GM21528 (cell line): Measurements from ENCODE around the gene DHCR7.

Experiments used
- ATAC-seq: cut with Tn5 transposase; IDR thresholded peaks from one replicate; pipeline ENCODE4 v1.9.1; 2021; ENCODE audit warnings: mild to moderate bottlenecking, moderate library complexity; ENCODE audit not compliant: unreplicated experiment, low FRiP score

Gene DHCR7

DNA sequence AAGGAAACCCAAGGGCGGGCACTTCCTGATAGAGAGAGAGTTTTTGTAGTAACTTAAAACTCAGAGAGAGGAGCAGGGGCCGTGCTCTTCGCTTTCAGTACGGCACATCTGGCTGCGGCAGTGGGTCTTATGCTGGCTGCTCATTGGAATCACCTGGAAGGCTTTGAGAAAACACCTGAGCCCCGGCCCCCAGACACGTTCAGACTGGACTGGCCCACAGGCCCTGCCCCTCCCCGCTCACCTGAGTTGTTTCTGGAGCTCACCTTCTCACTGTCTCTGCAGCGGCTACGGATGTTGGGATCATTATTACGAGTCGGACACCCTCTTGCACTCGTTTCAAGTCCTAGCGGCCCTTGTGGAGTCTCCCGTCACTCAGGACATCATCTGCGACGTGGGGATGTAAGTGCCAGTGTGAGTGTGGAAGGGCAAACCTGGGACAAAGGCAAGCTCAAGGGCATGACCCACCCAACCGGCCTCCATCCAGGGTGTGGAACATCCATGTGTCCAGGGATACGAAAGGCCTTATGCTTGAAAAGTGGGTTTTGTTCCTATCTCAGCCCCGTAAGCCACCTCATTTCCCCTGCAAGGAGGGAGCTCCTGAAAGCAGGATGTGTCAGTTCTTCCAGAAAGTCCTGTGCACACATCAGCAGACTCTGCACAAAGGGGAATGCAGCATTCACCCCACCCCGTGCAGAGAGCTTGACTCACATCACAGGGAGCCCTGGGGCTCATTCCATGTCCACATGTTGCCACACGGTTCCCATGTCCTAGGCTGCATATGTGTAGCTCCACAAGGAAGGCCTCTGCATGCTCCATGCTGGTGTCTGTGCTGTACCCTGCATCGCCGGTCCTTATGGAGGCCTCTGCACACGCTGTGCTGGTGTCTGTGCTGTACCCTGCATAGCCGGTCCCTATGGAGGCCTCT lies 10.2 kb upstream of the DHCR7 start:
- no peak for ATAC-seq

DNA sequence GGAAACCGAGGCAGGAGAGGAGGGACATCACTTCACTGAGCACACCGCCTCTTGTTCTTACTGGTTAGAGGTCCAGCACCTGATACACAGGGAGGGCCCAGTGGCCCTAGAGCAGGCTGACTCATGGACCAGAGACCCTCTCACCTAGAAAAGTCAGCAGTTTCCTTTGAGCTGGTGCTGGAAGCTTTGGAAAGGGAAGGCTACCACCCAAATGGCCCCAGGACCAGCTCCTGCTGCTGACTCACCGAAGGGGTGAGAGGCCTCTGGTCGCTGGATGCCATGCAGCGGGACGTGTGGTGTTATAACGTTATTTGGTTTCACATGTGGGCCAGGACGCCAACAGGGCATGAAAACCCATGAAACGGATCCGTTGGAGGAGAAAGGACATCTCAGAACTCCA lies 8.6 kb upstream of the DHCR7 start:
- ATAC-seq = no peak

DNA sequence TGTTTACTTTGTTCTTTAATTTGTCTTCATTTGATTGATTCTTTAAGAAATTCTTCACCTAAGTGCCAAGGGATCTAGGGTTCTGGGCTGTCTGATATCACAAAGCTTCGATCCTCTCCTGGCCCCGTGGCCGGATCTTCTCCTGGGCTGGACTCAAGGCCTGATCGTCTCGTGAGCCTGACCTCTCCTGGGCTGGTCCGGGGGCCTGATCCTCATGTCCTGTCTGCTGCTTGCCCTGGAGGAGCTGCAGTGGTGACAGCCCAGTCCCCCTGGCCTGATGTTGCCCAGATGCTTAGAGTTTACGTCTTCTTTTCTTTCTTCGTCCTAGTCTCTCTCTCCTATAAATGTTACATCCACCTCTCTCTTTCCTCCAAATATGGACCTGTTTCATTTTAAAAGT lies 8.1 kb upstream of the DHCR7 start:
- no peak for ATAC-seq

DNA sequence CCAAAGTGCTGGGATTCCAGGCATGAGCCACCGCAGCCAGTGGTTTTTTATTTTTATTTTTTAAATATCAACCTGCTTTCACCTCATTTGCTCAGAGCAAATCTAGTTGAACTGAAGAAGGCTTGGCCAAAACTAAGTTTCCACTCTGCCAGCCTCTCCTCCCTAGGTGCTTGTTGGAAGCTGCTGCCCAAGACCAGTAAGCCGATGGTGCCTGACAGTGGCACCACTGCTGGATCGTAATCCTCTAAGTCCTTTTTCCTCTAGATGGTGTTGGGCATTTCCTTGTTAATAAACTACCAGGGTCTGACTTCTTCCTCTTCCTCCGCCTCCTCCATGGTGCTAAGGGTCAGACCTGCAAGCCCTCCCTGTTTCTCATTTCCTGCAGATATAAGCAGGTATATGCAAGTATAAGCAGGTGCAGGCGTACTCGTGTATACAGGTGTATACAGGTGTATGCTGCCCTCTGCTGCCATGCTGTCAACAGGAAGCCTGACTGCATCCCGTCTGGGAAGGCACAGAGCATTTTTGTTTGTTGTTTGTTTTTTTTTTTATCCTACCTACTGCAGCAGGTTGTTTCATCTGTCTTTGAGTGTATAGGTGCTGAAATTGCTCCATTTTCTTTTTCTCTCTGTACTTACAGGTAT lies 6.4 kb upstream of the DHCR7 start:
- no peak for ATAC-seq

DNA sequence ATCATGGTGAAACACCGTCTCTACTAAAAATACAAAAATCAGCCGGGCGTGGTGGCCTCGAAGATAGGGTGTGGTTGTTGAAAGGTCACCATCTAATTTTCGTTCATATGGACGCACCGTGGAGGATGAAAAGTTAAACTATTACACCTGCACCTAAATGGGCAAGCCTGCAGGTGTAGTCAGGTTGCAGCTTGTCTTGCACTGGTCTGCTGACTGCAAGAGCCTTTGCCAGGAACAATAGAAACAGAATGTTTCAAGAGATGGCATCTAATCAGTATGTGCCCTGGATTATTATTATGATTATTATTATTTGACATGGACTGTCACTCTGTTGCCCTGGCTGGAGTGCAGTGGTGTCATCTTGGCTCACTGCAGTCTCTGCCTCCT lies 5.7 kb upstream of the DHCR7 start:
- ATAC-seq = no peak

DNA sequence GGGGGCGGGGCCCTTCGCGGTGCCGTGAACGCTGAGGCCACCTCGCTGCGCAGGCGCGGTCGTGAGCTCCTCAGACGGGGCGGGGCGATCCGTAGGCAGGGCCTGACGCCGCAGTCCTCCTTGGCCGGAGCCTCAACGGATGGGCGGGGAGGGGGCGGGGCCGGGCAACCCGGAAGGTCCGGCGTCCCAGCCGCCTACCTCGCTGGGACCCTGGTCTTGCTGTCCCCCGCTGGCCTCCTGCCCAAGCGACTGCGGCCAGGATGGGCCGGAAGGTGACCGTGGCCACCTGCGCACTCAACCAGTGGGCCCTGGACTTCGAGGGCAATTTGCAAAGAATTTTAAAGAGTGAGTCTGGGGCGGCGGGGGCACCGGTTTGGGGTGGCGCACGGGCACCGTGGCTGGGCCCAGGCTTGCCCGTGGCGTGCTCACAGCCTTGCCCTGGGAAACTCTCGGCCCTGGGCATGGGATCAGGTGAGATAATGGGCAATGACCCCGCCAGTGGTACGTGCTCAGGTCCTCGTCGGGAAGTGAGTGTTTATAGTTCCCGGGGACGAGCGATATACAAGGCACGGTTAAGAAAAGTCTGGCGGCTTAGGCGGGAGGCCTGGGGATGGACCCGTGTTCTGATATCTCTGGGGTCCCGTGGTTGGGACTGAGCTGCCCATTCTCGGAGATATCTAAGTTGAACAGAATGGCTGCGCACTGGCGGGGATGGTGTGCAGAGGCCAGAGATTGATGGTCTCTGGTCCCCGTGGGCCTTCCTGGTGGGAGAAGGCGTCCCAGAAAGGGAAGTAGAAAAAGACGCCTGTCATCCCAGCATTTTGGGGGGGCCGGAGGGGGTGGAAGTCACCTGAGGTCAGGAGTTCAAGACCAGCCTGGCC lies 5.1 kb upstream of the DHCR7 start, which contains the start of gene NADSYN1:
Gene NADSYN1, plus strand, starts transcription at position 167 of the 881 bp plus-strand sequence. Its CDS starts 94 bp downstream, at position 261.
- ATAC-seq = peak; percentile 47

DNA sequence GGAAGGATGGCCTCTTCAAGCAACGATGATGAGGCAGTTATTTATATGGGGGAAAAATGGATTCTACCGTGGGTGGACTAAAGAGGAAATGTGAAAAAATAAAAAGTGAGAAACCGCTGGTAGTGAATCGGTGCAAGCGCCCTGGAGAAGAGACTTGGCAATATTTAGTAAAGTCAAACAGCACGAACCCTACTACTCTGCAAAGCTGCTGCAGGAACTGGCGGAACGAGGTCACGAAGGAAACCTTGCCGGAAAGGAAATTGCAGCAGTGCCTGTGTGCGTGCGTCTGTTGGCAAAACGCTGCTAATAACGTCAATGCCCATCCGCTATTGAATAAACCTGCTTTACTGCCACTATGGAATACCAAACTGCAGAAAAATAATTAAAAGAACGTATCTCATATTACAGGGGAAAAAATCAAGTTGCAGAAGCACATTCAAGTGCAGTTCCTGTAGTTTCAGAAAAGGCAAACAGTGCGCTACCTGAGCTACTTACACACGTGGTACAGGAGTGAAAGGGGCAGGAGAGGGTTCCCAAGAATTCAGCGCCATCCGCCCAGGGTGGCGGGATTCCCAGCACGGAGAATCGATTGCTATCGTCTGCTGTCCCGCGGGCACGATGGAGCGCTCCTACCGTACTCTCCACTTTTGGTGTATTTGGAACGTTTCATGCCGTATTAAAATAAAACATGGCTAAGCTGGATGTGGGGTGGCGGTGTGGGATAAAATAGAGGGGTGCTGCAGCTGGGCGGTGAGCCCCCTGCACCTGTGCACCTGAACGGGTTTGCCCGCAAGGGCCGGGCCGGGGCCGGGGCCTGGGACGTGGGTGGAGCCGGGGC lies 4.2 kb upstream of the DHCR7 start:
- ATAC-seq = peak; percentile 2

DNA sequence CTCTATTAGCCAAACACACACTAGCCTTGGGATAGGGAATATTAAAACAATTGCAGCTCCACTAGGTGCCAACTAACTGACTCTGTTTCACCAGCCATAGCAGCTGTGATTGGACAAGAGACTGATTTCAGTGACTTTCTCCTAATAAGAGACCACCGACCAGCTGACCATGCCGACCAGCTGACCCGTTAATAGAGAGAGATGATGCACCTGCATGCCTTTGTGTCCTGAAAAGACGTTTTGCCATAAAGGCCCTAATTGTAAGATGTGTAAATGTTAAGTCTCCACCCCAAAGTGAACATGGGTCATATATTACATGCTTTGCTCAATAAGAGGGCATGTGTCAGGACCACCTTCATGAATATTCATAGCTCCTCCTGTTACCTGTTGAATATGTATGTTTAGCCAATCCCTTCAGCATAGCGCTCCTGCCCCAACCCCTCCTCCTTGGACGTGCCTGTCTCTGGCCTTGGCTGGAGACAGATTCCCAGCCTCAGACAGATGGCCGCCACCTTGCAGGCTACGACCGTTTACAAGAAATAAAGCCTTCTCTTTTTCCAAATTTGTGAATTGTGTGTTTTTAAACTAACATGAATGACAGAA lies 3.5 kb upstream of the DHCR7 start:
- no peak for ATAC-seq

DNA sequence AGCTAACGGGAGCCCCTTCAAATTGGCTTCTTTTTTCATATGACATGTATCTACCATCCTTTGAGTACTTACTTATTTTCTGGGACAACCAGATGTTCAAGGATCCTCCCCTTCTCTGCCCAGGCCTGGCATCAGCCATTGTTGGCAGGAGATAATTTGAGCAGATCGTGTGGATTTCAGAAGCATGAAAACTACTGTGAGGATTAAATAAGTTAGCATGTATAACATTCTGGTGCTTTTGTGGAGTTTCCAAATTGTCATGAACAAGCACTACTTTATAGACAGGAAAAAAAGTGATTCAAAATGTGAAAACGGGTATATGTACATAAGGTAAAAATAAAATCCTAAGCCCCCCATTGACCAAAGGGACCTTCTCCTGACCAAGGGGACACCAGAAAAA lies 2.7 kb upstream of the DHCR7 start:
- no peak for ATAC-seq

DNA sequence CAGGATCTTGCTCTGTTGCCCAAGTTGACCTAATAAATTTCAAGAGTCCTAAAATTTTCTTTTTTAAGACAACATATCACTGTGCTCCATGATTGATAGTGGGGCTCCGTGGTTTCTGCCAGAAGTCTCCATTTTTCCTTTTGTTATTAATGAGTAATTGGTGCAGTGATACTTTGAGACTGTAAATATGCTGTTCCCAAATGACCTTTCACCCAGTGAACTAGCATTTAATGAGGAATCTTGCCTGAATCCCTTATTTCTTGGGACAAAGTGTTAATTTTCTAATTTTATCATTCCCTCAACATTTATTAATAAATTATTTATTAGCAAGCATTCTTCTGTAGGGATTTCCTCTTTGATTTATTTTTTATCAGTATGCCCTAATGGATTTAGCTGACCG lies 2.3 kb upstream of the DHCR7 start:
- no peak for ATAC-seq

DNA sequence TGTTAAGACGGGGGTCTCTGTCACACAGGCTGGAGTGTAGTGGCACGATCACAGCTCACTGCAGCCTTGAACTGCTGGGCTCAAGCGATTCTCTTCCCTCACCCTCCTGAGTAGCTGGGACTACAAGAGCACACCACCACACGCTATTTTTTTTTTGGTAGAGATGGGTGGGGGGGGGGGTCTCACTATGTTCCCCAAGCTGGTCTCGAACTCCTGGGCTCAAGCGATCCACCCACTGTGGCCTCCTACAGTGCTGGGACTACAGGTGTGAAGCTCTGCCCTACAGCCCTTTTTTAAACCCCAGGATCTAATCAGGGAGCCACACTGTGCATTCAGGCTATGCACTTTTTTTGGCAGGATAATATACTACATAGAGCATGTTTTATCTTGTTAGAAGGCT lies 1.4 kb upstream of the DHCR7 start:
- no peak for ATAC-seq

DNA sequence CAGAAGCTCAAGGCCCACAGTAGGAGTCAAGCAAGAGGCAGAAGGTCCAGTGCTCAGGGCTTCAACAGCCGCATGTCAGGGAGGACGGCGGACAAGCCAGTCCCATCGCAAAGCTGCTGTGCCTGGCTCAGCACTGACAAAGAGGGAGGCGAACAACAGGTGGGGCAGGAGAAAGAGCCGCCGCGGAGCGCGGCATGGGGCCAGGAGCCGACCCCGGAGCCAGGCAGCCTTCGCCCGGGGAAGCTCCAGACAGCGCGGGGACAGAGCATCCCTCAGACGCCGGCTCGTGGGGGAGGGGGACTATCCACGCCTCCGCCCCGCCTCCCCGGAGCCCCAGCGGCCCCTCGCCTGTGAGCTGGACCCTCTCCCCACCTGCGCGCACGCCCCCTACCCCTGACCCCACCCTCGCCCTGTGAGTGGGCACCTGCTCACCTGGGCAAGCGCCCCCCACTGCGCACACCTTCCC lies 369 bp downstream of the DHCR7 start:
- no peak for ATAC-seq

DNA sequence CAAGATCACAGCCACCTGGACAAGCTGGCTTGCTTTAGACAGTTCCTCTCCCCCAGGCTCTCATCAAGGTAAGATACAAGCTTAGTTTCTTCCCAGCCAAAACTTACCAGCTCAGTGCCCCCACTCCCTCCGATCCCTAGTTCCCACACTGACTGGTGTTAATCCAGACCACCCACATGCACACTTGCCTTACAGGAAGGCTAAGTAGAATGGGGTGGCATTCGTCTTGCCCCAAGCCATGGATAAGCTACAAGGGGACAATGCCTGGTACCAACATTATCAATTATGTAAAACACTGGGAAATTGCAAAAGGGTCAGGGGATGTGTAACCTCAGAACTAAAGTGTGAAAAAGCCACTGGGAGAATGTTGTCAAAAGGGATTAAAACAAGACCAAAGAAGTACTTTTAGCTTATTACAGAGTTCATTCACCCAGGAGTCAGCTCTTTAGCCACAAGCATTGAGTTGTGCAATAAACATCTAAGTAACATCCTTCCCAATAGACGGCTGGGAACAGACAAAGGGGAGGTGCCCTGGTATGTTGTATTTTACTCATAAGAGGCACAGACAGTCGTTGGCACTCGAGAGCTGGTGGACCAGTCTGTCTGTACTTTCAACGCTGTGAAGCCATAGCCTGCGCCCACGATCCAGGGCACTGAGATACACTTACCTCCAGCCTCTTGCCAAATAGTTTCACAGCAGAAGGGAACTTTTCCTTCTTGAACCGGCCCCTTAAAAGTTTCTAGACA lies 1.1 kb downstream of the DHCR7 start:
- ATAC-seq = no peak

DNA sequence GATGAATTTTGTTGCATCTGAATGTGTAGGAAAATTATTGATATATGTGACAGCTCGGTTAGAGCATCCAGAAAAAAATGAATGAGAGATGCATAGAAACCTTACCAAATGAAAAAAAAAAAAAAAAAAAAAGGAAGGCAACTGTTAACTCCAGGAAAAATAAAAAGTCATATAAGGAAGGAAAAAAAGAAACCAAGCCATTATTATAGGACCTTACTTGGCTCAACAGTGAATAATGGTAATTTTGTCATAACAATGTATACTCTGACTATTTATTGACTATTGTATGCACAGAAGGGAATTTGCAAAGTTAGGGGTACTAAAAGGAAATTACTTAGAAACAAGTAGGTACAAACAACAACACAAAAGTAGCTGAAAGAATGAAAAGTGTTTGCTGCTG lies 2.0 kb downstream of the DHCR7 start:
- ATAC-seq = no peak

DNA sequence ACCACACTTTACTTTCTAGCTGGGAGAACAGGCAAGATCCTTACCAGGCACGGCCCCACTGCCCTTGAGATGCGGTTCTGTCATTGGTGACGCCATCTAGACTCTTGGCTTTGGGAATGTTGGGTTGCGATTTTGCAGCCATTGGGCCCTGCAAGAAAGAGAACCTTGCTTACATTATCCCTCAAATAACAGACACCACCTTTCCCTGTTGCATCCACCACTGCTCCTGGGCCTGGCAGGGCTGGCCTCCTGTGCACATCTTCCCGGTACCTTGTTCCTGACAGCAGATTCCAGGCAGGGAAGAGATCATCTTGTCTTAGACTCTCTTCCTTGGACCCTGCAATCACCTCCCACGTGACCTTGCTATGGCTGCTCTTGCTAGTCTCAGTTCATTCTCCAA lies 3.4 kb downstream of the DHCR7 start:
- no peak for ATAC-seq

DNA sequence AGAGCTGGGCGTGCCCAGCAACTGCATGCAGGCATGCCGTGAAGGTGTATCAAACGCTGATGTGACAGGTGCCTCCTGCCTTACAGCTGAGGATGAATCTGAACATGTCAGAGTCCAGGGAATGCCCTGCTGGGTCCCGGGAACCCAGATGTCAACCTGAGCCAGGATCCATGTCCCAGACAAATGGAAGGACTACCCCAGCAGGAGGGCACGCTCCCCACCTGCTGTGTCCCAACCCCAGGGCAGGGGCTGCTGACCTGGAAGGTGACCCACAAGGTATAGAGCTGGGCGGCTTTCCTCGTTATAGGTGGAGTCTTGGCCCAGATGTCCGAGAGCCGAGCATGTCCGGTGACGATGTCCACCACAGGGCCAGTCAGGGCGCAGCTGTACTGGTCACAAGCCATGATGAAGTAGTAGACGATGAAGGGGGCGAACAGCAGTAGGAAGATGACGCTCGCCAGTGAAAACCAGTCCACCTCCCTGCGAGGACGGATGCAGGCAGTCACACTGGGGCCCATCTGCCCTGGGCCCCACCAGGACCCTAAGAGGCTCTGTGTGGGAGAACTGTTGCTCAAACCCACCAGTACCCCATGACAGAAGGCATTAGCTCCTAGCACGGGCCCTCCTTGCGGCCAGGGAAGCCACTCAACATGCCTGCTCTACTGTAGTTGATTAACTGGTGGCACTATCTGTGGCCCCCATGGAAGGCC lies 4.3 kb downstream of the DHCR7 start:
- no peak for ATAC-seq

DNA sequence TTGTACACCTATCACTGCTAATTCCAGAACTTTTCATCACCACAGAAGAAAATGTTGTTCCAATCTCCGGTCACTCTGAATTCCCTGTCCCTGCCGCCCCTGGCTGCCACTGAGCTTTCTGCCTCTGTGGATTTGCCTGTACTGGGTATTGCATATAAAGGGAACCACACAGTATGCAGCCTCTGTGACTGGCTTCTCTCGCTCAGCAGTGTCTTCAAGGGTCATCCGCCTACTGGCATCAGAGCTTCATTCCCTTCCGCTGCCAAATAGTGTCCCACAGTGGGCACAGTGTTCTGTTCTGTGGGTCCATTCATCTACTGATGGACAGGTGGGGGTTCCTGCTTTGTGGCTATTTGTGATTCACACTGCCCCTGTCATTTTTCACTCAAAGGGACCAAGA lies 5.3 kb downstream of the DHCR7 start:
- ATAC-seq = no peak

DNA sequence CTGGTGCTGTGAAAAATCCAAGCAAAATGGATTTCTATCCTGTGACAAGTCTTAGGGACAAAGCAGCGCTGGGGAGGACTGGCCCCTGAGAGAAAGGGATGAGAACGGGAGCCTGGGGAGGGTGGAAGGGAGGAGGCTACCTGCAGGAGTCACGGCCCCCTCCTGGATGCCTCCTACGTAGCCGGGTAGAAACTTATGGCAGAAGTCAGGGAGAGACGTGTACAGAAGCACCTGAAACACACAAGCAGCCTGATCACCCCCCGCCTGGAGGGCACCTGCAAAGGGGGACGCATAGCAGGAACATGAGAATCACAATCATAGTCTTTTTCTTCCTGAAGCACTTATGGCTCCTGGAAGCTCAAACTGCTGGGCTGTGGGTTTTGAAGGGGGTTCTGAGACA lies 6.1 kb downstream of the DHCR7 start:
- ATAC-seq = no peak
